Measurements from ENCODE around the gene LAMC3. TPM values are rescaled to one million over a fixed set of nuclear protein-coding genes. Genes with fewer than 3 reads are reported as not detected.

The LAMC3 gene
- total RNA-seq, 3 donors from 2014 or later = 0.58 to 0.73 (median 0.69) TPM

DNA sequence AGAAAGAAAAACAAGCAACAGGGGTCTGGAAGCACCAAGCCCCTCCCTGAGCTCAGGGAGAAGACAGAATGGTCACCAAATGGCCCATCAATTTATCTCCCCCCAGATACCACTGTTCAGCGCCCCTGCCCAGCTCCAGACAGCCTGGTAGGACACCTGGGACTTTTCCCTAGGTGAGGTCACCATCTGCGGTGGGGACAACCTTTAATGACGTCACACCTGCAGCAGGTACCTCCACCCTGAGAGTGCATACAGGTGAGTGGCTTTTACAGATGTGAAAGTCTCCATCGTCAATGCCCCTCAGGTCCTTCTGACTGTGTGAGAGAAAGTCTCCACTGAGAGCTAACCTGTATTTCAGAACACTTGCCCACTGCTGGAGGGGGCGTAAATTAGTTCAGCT lies 34.3 kb upstream of the LAMC3 start:
- no peak for DNase-seq
- Histone ChIP-seq H3K4me3 (no peak overlapping the region), H3K9me3 (no peaks in the 10 kb centered on the region), H3K36me3 (ENCODE audit: low read depth) (no peaks in the 10 kb centered on the region), H3K4me1 (ENCODE audit: low read depth) (no peaks in the 10 kb centered on the region)
- intact Hi-C loops (cut with DNase I, micrococcal nuclease) = no loop called here
- no peak for ATAC-seq
- TF ChIP-seq, protein P1, sequence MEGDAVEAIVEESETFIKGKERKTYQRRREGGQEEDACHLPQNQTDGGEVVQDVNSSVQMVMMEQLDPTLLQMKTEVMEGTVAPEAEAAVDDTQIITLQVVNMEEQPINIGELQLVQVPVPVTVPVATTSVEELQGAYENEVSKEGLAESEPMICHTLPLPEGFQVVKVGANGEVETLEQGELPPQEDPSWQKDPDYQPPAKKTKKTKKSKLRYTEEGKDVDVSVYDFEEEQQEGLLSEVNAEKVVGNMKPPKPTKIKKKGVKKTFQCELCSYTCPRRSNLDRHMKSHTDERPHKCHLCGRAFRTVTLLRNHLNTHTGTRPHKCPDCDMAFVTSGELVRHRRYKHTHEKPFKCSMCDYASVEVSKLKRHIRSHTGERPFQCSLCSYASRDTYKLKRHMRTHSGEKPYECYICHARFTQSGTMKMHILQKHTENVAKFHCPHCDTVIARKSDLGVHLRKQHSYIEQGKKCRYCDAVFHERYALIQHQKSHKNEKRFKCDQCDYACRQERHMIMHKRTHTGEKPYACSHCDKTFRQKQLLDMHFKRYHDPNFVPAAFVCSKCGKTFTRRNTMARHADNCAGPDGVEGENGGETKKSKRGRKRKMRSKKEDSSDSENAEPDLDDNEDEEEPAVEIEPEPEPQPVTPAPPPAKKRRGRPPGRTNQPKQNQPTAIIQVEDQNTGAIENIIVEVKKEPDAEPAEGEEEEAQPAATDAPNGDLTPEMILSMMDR (IDR thresholded peaks at IDR 0.05) = no peak

GRCh38 chr9:130975156-130975555 lies 33.8 kb upstream of the LAMC3 start:
- Histone ChIP-seq H3K4me1 (ENCODE audit: low read depth) (no peaks in the 10 kb centered on the region), H3K36me3 (ENCODE audit: low read depth) (no peaks in the 10 kb centered on the region), H3K9me3 (no peaks in the 10 kb centered on the region), H3K4me3 (no peak overlapping the region)
- ATAC-seq = no peak
- TF ChIP-seq, protein P1 (IDR thresholded peaks at IDR 0.05) = no peak
- DNase-seq = no peak
- intact Hi-C loops (cut with DNase I, micrococcal nuclease) = no loop called here

- ATAC-seq = no peak
- intact Hi-C loops (cut with DNase I, micrococcal nuclease) = no loop called here
- TF ChIP-seq, protein P1 (IDR thresholded peaks at IDR 0.05) = no peak
Measured at GRCh38 chr9:130975932-130976841, 32.8 kb upstream of the LAMC3 start.

DNA sequence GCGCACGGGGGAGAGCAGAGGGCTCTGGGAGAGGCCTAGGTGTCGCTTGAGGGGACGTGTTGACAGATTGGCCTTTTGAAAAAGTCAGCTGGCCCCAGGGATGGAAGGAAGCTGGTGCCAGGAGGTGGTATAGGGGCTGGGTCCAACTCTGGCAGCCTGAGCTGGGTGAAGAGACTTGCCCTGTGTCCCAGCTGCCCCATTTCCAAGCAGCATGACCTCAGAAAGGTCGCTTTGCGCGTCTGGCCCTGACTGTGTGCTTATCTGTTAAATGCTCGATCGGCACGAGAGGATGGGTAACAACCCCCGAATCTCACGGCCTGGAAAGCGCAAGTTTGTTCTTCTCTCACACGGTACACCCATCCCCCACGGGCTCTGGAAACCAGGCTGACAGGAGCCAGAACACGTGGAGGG lies 31.2 kb upstream of the LAMC3 start:
- H3K36me3 ChIP-seq (ENCODE audit: low read depth) = no peaks in the 10 kb centered on the region
- H3K9me3 ChIP-seq = no peaks in the 10 kb centered on the region
- no peak overlapping the region for H3K4me3 ChIP-seq
- DNase-seq (peak in 1 of 3 donors; percentile 19), ATAC-seq (no peak)
- no peaks in the 10 kb centered on the region for H3K4me1 ChIP-seq (ENCODE audit: low read depth)
- TF ChIP-seq, protein P1 (IDR thresholded peaks at IDR 0.05) = no peak
- intact Hi-C loops (cut with DNase I, micrococcal nuclease) = no loop called here

More at GRCh38 chr9:130975932-130976841, 32.8 kb upstream of the LAMC3 start:
- H3K9me3 ChIP-seq = no peaks in the 10 kb centered on the region
- no peaks in the 10 kb centered on the region for H3K36me3 ChIP-seq (ENCODE audit: low read depth)
- no peaks in the 10 kb centered on the region for H3K4me1 ChIP-seq (ENCODE audit: low read depth)
- DNase-seq = peak in 1 of 3 donors; percentile 12
- no peak overlapping the region for H3K4me3 ChIP-seq

DNA sequence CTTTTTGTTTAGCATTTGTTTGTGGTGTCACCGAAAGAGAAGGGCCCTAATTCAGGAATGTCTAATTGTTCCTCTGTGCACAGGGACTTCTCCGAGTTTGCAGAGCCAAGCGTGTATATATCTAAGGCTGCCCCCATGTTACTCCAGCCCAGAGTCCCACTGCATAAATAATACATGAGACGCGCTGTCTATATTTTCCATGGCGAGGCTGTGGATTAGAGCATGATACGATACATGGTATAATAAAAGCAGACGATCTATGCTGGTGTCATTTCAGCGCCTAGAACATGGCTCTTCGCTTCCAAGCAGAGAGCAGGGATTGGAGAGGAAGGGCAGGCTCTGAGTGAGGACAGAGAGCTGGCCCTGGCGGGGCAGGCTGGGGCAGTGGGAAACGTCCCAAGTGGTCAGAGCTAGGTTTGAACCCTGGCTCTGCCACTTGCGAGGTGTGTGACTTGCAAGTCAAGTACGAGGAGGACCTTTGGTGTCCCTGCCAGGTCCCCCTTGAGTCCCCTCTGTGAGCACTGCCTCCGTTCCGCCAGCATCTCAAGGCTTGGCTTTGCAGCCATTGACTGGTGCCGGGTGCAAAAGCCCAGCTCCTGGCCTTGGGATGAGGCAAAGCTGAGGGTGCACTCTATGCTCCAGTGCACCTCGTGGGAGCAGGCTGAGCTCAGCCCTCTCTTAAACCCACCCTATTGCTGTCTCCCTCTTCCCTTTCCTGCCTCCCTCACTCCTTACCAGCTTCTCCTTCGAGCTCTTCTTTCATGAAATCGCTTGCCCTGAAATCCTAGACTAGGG lies 29.2 kb upstream of the LAMC3 start:
- TF ChIP-seq, protein P1 (IDR thresholded peaks at IDR 0.05) = no peak

More for the DNA sequence above, 29.2 kb upstream of the LAMC3 start:
- ATAC-seq (no peak), DNase-seq (peak in 1 of 3 donors; percentile 17)
- intact Hi-C loops (cut with DNase I, micrococcal nuclease) = no loop called here
- Histone ChIP-seq H3K4me1 (ENCODE audit: low read depth) (no peaks in the 10 kb centered on the region), H3K9me3 (no peaks in the 10 kb centered on the region), H3K36me3 (ENCODE audit: low read depth) (no peaks in the 10 kb centered on the region), H3K4me3 (no peak overlapping the region)

All from mucosa of descending colon (tissue), 3 donors.